Ishikawa (cell line): Measurements from ENCODE around the gene TMEM129.

Experiments used
- CEBPB ChIP-seq: IDR thresholded peaks from 2 replicates; pipeline ENCODE4 v1.6.1; 2012
- EP300 ChIP-seq: IDR thresholded peaks from 2 replicates; pipeline ENCODE4 v1.6.1; 2012; ENCODE audit warnings: borderline replicate concordance
- FOXM1 ChIP-seq: IDR thresholded peaks from 2 replicates; pipeline ENCODE4 v1.6.1; 2012; ENCODE audit warnings: low read depth, borderline replicate concordance
- MAX ChIP-seq: IDR thresholded peaks from 2 replicates; pipeline ENCODE4 v1.6.1; 2012
- NFIC ChIP-seq: IDR thresholded peaks from 2 replicates; pipeline ENCODE4 v1.6.1; 2012
- RAD21 ChIP-seq: IDR thresholded peaks from 2 replicates; pipeline ENCODE4 v1.6.1; 2012; ENCODE audit warnings: low read depth
- TAF1 ChIP-seq: IDR thresholded peaks from 2 replicates; pipeline ENCODE4 v1.6.1; 2012; ENCODE audit warnings: low read depth, mild to moderate bottlenecking
- TCF12 ChIP-seq: IDR thresholded peaks from 2 replicates; pipeline ENCODE4 v1.6.1; 2012; ENCODE audit warnings: low read depth
- TEAD4 ChIP-seq: IDR thresholded peaks from 2 replicates; pipeline ENCODE4 v1.6.1; 2012

GRCh38 chr4:1746265-1746691 is 25.2 kb upstream of the TMEM129 start:
- TF ChIP-seq EP300 (no peak), MAX (no peak), NFIC (no peak), CEBPB (no peak), RAD21 (no peak), TAF1 (no peak), TCF12 (no peak), FOXM1 (no peak), TEAD4 (no peak)
